HG03457 (cell line): ENCODE data around the gene MLPH.

Source experiments
- ATAC-seq: cut with Tn5 transposase; IDR thresholded peaks from one replicate; pipeline ENCODE4 v1.9.1; 2021; ENCODE audit warnings: moderate number of reproducible peaks; ENCODE audit not compliant: unreplicated experiment

The MLPH gene

GRCh38 chr2:237565974-237566373, 78.9 kb downstream of the MLPH start:
- no peak for ATAC-seq

- no peak for ATAC-seq
These were observed 79.6 kb downstream of the MLPH start, which contains the start of gene PRLH for GRCh38 chr2:237566401-237567235. Gene PRLH (plus strand): TSS chr2:237566574. CDS start chr2:237566574, 0 bp downstream.

- ATAC-seq, result no peak
These were observed 80.4 kb downstream of the MLPH start for GRCh38 chr2:237567276-237568029.

- no peak for ATAC-seq
These were observed 81.1 kb downstream of the MLPH start for GRCh38 chr2:237568121-237568660.

- ATAC-seq, result no peak
These were observed 82.0 kb downstream of the MLPH start for GRCh38 chr2:237569041-237569440.

- no peak for ATAC-seq
These were observed 82.8 kb downstream of the MLPH start for GRCh38 chr2:237569896-237570295.

- ATAC-seq, result no peak
These were observed 83.8 kb downstream of the MLPH start for GRCh38 chr2:237570776-237571335.

- ATAC-seq, result no peak
These were observed 84.5 kb downstream of the MLPH start for GRCh38 chr2:237571551-237571950.

GRCh38 chr2:237572021-237572741, 85.1 kb downstream of the MLPH start:
- ATAC-seq, result peak; percentile 72

GRCh38 chr2:237572742-237573101, 85.7 kb downstream of the MLPH start:
- ATAC-seq, result no peak

GRCh38 chr2:237573721-237574415, 86.8 kb downstream of the MLPH start:
- no peak for ATAC-seq

- no peak for ATAC-seq
These were observed 87.4 kb downstream of the MLPH start for GRCh38 chr2:237574467-237574866.

GRCh38 chr2:237574894-237575868, 88.1 kb downstream of the MLPH start:
- no peak for ATAC-seq

- ATAC-seq, result no peak
These were observed 89.1 kb downstream of the MLPH start for GRCh38 chr2:237575869-237576862.

- ATAC-seq, result no peak
These were observed 89.9 kb downstream of the MLPH start for GRCh38 chr2:237576974-237577373.

- no peak for ATAC-seq
These were observed 90.4 kb downstream of the MLPH start for GRCh38 chr2:237577458-237577857.

GRCh38 chr2:237577956-237578870, 91.2 kb downstream of the MLPH start:
- ATAC-seq, result no peak
